GM12891 (cell line): ENCODE measurements around the gene ADIPOR2.

ENCODE experiments used
- PAX5 ChIP-seq: IDR thresholded peaks from 2 replicates; pipeline ENCODE4 v1.6.1; 2011; ENCODE audit warnings: low read length, moderate library complexity, mild to moderate bottlenecking; ENCODE audit not compliant: insufficient read depth, severe bottlenecking
- POLR2A ChIP-seq: IDR thresholded peaks from 2 replicates; pipeline ENCODE4 v1.6.1; 2011; ENCODE audit warnings: low read depth, low read length, control low read depth
- POLR2AphosphoS5 ChIP-seq: IDR thresholded peaks from 2 replicates; pipeline ENCODE4 v1.6.1; 2011; ENCODE audit warnings: low read depth, low read length, control low read depth
- SPI1 ChIP-seq: IDR thresholded peaks from 2 replicates; pipeline ENCODE4 v1.6.1; 2011; ENCODE audit warnings: low read depth, low read length, control low read depth
- TAF1 ChIP-seq: IDR thresholded peaks from 2 replicates; pipeline ENCODE4 v1.6.1; 2011; ENCODE audit warnings: low read depth, low read length, control low read depth

DNA sequence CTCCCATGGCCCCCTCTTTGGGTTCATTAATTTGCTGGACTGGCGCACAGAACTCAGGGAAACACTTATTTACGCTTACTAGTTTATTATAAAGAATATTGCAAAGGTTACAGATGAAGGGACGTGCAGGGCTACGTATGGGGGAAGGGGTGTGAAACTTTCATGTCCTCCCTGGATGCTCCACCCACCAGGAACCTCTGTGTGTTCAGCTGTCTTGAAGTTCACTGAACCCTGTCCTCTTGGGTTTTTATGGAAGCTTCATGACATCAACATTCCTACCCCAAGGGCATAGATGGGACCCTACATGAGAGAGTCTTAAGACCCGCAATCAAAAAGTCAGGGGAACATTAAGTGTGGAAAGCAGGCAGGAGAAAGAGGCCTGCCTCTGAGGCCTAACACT is 58.1 kb downstream of the ADIPOR2 start:
- TF ChIP-seq SPI1, result no peak
- no peak for TF ChIP-seq POLR2AphosphoS5
- TF ChIP-seq POLR2A, result no peak
- no peak for TF ChIP-seq TAF1
- no peak for TF ChIP-seq PAX5
